ENCODE results near the gene C9orf72.
A peak's percentile ranks its signal among the peaks of the same experiment; 100 is the strongest.
"Not testable (repeated sequence)": the region's sequence is repeated elsewhere in the genome, so short reads cannot be mapped to it uniquely, and the experiment has no call there.

C9orf72 gene

DNA sequence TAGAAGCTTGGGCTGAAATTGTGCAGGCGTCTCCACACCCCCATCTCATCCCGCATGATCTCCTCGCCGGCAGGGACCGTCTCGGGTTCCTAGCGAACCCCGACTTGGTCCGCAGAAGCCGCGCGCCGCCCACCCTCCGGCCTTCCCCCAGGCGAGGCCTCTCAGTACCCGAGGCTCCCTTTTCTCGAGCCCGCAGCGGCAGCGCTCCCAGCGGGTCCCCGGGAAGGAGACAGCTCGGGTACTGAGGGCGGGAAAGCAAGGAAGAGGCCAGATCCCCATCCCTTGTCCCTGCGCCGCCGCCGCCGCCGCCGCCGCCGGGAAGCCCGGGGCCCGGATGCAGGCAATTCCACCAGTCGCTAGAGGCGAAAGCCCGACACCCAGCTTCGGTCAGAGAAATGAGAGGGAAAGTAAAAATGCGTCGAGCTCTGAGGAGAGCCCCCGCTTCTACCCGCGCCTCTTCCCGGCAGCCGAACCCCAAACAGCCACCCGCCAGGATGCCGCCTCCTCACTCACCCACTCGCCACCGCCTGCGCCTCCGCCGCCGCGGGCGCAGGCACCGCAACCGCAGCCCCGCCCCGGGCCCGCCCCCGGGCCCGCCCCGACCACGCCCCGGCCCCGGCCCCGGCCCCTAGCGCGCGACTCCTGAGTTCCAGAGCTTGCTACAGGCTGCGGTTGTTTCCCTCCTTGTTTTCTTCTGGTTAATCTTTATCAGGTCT is at the start of gene C9orf72:
Gene C9orf72, minus strand, starts transcription at position 564 of the 716 bp plus-strand sequence. CDS start 6,361 bp downstream, outside the sequence.
- Histone ChIP-seq H3K36me3 (ENCODE audit: control insufficient read depth, insufficient read depth, low read length) (no peaks in the 10 kb centered on the region), H3K4me3 (ENCODE audit: low read depth, low read length) (peak within 1 kb of the TSS; percentile 73), H3K9ac (ENCODE audit: low read length) (peak within 1 kb of the TSS; percentile 87), H3K27me3 (ENCODE audit: control insufficient read depth, insufficient read depth, low read length) (0 out of 2 replicates have a peak, but pooled peaks cover 3% of the 10 kb centered on the region), H3K4me1 (ENCODE audit: control insufficient read depth, insufficient read depth, low read length) (peaks cover 10% of the 10 kb centered on the region; the same call in 1 of the 2 replicates), H3K27ac (ENCODE audit: low read depth, low read length) (peak within 1 kb of the TSS; percentile 46; the same call in 1 of the 2 replicates), H3K9me3 (ENCODE audit: control insufficient read depth, insufficient read depth, low read depth, low read length) (peaks cover 8% of the 10 kb centered on the region)

DNA sequence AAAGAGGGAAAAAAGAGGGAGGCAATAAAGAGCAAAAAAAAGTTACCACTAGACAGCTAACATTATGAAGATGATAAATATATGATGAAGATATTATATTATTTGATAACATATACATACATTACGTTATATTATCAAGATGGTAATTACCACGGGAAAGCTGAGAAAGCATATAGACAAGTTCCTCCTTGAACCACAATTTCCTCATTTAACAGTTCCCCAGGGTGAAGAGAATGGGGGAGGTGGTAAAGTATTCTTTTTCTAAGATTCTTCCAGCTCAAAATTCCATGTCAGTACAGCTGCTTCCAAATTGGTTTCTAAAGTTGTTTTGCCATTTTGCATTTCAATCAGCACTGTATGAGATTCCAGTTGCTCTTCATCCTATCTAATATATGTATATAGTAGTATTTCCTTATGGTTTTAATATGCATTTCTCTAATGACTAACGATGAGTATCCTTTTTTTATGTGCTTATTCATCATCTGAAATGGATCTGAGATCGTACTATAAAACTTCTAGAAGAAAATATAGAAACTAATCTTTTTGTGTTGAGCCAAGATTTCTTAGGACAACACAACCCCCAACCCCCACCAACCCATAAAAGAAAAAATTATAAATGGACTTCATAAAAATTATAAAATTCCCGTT is 49.5 kb upstream of the C9orf72 start:
- Histone ChIP-seq H3K4me1 (ENCODE audit: control insufficient read depth, insufficient read depth, low read length) (peaks cover 9% of the 10 kb centered on the region; the same call in 1 of the 2 replicates), H3K27ac (ENCODE audit: low read depth, low read length) (no peak overlapping the region), H3K4me3 (ENCODE audit: low read depth, low read length) (no peak overlapping the region), H3K9ac (ENCODE audit: low read length) (no peak overlapping the region), H3K27me3 (ENCODE audit: control insufficient read depth, insufficient read depth, low read length) (no peaks in the 10 kb centered on the region), H3K9me3 (ENCODE audit: control insufficient read depth, insufficient read depth, low read depth, low read length) (no peaks in the 10 kb centered on the region), H3K36me3 (ENCODE audit: control insufficient read depth, insufficient read depth, low read length) (no peaks in the 10 kb centered on the region)

GRCh38 chr9:27619743-27620142 is 46.5 kb upstream of the C9orf72 start:
- H3K9me3 ChIP-seq (ENCODE audit: control insufficient read depth, insufficient read depth, low read depth, low read length) = no peaks in the 10 kb centered on the region
- no peaks in the 10 kb centered on the region for H3K4me1 ChIP-seq (ENCODE audit: control insufficient read depth, insufficient read depth, low read length)
- no peak overlapping the region for H3K27ac ChIP-seq (ENCODE audit: low read depth, low read length)
- no peaks in the 10 kb centered on the region for H3K36me3 ChIP-seq (ENCODE audit: control insufficient read depth, insufficient read depth, low read length)
- H3K27me3 ChIP-seq (ENCODE audit: control insufficient read depth, insufficient read depth, low read length) = no peaks in the 10 kb centered on the region
- H3K9ac ChIP-seq (ENCODE audit: low read length) = no peak overlapping the region
- H3K4me3 ChIP-seq (ENCODE audit: low read depth, low read length) = no peak overlapping the region

DNA sequence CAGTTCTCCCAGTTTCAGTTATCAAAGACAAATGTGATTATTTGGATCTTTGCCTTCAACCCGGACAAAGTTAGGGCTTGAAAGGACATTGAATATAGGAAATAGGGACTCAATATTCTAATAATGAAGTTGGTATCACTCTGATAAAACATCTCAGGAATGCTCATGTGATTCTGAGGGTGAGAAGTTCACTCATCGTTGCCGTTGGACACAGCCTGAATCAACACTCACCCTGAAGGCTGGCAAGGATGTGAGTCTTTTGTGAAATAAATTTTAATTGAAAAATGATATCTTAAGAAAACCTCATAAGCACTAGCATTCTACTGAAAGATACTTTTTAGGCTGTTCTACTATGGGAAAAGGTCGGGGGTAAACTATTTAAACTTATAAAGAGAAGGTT is 44.8 kb upstream of the C9orf72 start:
- H3K36me3 ChIP-seq (ENCODE audit: control insufficient read depth, insufficient read depth, low read length) = no peaks in the 10 kb centered on the region
- H3K27ac ChIP-seq (ENCODE audit: low read depth, low read length) = no peak overlapping the region
- H3K9ac ChIP-seq (ENCODE audit: low read length) = no peak overlapping the region
- no peak overlapping the region for H3K4me3 ChIP-seq (ENCODE audit: low read depth, low read length)
- H3K27me3 ChIP-seq (ENCODE audit: control insufficient read depth, insufficient read depth, low read length) = no peaks in the 10 kb centered on the region; the same call in 1 of the 2 replicates
- no peaks in the 10 kb centered on the region for H3K9me3 ChIP-seq (ENCODE audit: control insufficient read depth, insufficient read depth, low read depth, low read length)
- no peaks in the 10 kb centered on the region for H3K4me1 ChIP-seq (ENCODE audit: control insufficient read depth, insufficient read depth, low read length)

DNA sequence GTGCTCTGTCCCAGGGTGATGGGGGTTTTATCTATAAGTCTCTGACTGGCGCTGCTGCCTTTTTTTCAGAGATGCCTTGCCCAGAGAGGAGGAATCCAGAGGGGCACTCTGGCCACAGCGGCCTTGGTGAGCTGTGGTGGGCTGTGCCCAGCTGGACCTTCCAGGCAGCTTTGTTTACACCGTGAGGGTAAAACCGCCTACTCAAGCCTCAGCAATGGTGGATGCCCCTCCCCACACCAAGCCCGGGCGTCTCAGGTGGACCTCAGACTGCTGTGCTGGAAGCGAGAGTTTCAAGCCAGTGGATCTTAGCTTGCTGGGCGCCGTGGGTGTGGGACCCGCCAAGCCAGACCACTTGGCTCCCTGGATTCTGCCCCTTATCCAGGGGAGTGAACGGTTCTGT is 41.3 kb upstream of the C9orf72 start:
- Histone ChIP-seq H3K4me3 (ENCODE audit: low read depth, low read length) (no peak overlapping the region), H3K36me3 (ENCODE audit: control insufficient read depth, insufficient read depth, low read length) (no peaks in the 10 kb centered on the region), H3K27me3 (ENCODE audit: control insufficient read depth, insufficient read depth, low read length) (no peaks in the 10 kb centered on the region; the same call in 1 of the 2 replicates), H3K27ac (ENCODE audit: low read depth, low read length) (no peak overlapping the region), H3K9me3 (ENCODE audit: control insufficient read depth, insufficient read depth, low read depth, low read length) (no peaks in the 10 kb centered on the region), H3K9ac (ENCODE audit: low read length) (no peak overlapping the region), H3K4me1 (ENCODE audit: control insufficient read depth, insufficient read depth, low read length) (no peaks in the 10 kb centered on the region)

GRCh38 chr9:27612036-27612435 is 38.8 kb upstream of the C9orf72 start:
- not testable (repeated sequence) for H3K27ac ChIP-seq (ENCODE audit: low read depth, low read length); H3K27me3 ChIP-seq (ENCODE audit: control insufficient read depth, insufficient read depth, low read length); H3K4me1 ChIP-seq (ENCODE audit: control insufficient read depth, insufficient read depth, low read length); H3K4me3 ChIP-seq (ENCODE audit: low read depth, low read length); H3K9me3 ChIP-seq (ENCODE audit: control insufficient read depth, insufficient read depth, low read depth, low read length); H3K36me3 ChIP-seq (ENCODE audit: control insufficient read depth, insufficient read depth, low read length); H3K9ac ChIP-seq (ENCODE audit: low read length)

GRCh38 chr9:27610622-27611021 is 37.3 kb upstream of the C9orf72 start:
- no peaks in the 10 kb centered on the region for H3K36me3 ChIP-seq (ENCODE audit: control insufficient read depth, insufficient read depth, low read length)
- H3K27me3 ChIP-seq (ENCODE audit: control insufficient read depth, insufficient read depth, low read length) = no peaks in the 10 kb centered on the region; the same call in 1 of the 2 replicates
- H3K4me3 ChIP-seq (ENCODE audit: low read depth, low read length) = no peak overlapping the region
- no peaks in the 10 kb centered on the region for H3K9me3 ChIP-seq (ENCODE audit: control insufficient read depth, insufficient read depth, low read depth, low read length)
- H3K4me1 ChIP-seq (ENCODE audit: control insufficient read depth, insufficient read depth, low read length) = no peaks in the 10 kb centered on the region
- H3K27ac ChIP-seq (ENCODE audit: low read depth, low read length) = no peak overlapping the region
- no peak overlapping the region for H3K9ac ChIP-seq (ENCODE audit: low read length)

GRCh38 chr9:27602954-27603353 is 29.7 kb upstream of the C9orf72 start:
- peaks cover 12% of the 10 kb centered on the region for H3K4me1 ChIP-seq (ENCODE audit: control insufficient read depth, insufficient read depth, low read length)
- no peaks in the 10 kb centered on the region for H3K36me3 ChIP-seq (ENCODE audit: control insufficient read depth, insufficient read depth, low read length)
- no peaks in the 10 kb centered on the region for H3K27me3 ChIP-seq (ENCODE audit: control insufficient read depth, insufficient read depth, low read length)
- no peak overlapping the region for H3K9ac ChIP-seq (ENCODE audit: low read length)
- no peak overlapping the region for H3K27ac ChIP-seq (ENCODE audit: low read depth, low read length)
- H3K4me3 ChIP-seq (ENCODE audit: low read depth, low read length) = no peak overlapping the region
- H3K9me3 ChIP-seq (ENCODE audit: control insufficient read depth, insufficient read depth, low read depth, low read length) = no peaks in the 10 kb centered on the region

DNA sequence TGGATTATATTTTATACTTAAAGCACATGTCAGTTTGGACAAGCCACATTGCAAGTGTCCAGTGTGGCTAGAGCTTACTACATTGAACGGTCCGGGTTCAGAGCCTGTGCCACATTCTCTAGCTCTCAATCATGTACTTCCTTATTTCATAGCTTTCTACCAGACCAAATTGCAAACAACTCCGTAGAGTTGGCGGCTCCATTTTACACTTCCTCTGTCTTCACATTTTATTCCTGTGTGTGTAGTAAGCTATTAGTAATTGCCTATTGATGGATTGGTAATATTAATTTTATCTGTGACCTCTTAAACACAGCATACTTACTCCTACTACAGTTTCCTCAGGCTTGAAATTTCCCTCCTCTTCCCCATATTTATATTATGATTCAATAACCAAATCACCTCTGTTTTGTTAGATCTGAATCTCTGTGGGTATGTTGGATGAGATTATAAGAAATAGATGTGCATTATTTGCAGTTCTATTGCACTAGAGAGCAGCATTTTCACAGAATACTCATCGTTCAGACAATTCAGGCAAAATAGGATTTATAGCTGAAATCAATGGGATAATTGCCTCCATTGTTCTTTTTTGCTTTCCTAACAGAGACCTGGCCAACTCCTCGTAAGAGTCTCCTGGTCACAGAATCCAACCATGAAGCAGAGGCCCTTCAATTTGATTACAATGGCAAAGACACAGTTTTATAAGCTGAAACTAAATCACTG is 29.0 kb upstream of the C9orf72 start:
- no peaks in the 10 kb centered on the region for H3K36me3 ChIP-seq (ENCODE audit: control insufficient read depth, insufficient read depth, low read length)
- no peaks in the 10 kb centered on the region for H3K9me3 ChIP-seq (ENCODE audit: control insufficient read depth, insufficient read depth, low read depth, low read length)
- H3K9ac ChIP-seq (ENCODE audit: low read length) = no peak overlapping the region
- H3K4me1 ChIP-seq (ENCODE audit: control insufficient read depth, insufficient read depth, low read length) = peaks cover 12% of the 10 kb centered on the region
- H3K27me3 ChIP-seq (ENCODE audit: control insufficient read depth, insufficient read depth, low read length) = no peaks in the 10 kb centered on the region
- no peak overlapping the region for H3K4me3 ChIP-seq (ENCODE audit: low read depth, low read length)
- H3K27ac ChIP-seq (ENCODE audit: low read depth, low read length) = no peak overlapping the region

DNA sequence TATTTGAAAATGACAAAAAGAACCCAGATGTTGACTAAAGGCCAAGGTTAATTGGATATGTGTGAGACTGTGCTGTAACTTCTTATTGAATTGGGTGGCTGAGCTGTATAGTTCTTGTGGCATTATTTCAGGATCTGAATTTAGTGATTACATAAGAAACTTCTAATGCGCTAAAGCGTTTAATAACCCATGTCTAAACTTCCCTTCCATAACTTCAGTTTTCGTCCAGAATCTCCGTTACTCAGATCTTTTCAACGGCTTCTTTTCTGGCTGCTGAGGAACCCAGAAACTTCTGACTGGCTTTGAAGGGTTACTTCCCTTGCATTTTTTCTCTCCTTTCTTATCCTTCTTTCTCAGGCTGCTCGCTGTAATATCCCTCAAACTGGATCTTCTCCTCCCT is 28.1 kb upstream of the C9orf72 start:
- no peak overlapping the region for H3K27ac ChIP-seq (ENCODE audit: low read depth, low read length)
- no peaks in the 10 kb centered on the region for H3K36me3 ChIP-seq (ENCODE audit: control insufficient read depth, insufficient read depth, low read length)
- no peak overlapping the region for H3K9ac ChIP-seq (ENCODE audit: low read length)
- H3K27me3 ChIP-seq (ENCODE audit: control insufficient read depth, insufficient read depth, low read length) = no peaks in the 10 kb centered on the region
- H3K4me1 ChIP-seq (ENCODE audit: control insufficient read depth, insufficient read depth, low read length) = peaks cover 12% of the 10 kb centered on the region
- no peaks in the 10 kb centered on the region for H3K9me3 ChIP-seq (ENCODE audit: control insufficient read depth, insufficient read depth, low read depth, low read length)
- H3K4me3 ChIP-seq (ENCODE audit: low read depth, low read length) = no peak overlapping the region

GRCh38 chr9:27600256-27600655 is 27.0 kb upstream of the C9orf72 start:
- Histone ChIP-seq H3K27ac (ENCODE audit: low read depth, low read length) (no peak overlapping the region), H3K4me1 (ENCODE audit: control insufficient read depth, insufficient read depth, low read length) (peaks cover 12% of the 10 kb centered on the region), H3K36me3 (ENCODE audit: control insufficient read depth, insufficient read depth, low read length) (no peaks in the 10 kb centered on the region), H3K4me3 (ENCODE audit: low read depth, low read length) (no peak overlapping the region), H3K9me3 (ENCODE audit: control insufficient read depth, insufficient read depth, low read depth, low read length) (no peaks in the 10 kb centered on the region), H3K9ac (ENCODE audit: low read length) (no peak overlapping the region), H3K27me3 (ENCODE audit: control insufficient read depth, insufficient read depth, low read length) (no peaks in the 10 kb centered on the region)

Data from HUES6 (cell line).